Vagina (tissue), 2 donors: ENCODE measurements around the gene MR1.

ENCODE experiments used
- POLR2A ChIP-seq, 2 donors: fragments of 450-650 bp; IDR thresholded peaks; one replicate each; pipeline ENCODE4 v1.6.1; 2017; ENCODE audit warnings: antibody characterized with exemption in 2 of 2, mild to moderate bottlenecking in 2 of 2, moderate library complexity in 2 of 2
- POLR2AphosphoS5 ChIP-seq, 2 donors: sonication (generic); formaldehyde crosslinking; IDR thresholded peaks; one replicate each; pipeline ENCODE4 v1.9.0; 2017; ENCODE audit warnings: antibody characterized with exemption in 2 of 2, mild to moderate bottlenecking in 2 of 2, low read depth in 1 of 2; ENCODE audit not compliant: insufficient read depth in 1 of 2
- TF ChIP-seq, protein P1 (sequence below), 3 experiments: fragments of 450-650 bp in 2 of 3; fragments of 200-600 bp in 1 of 3; sonication (generic) in 1 of 3; IDR thresholded peaks; one replicate each; pipeline ENCODE4 v1.5.1; 2017 to 2019; ENCODE audit warnings: antibody characterized with exemption in 3 of 3, mild to moderate bottlenecking in 2 of 3, moderate library complexity in 2 of 3

DNA sequence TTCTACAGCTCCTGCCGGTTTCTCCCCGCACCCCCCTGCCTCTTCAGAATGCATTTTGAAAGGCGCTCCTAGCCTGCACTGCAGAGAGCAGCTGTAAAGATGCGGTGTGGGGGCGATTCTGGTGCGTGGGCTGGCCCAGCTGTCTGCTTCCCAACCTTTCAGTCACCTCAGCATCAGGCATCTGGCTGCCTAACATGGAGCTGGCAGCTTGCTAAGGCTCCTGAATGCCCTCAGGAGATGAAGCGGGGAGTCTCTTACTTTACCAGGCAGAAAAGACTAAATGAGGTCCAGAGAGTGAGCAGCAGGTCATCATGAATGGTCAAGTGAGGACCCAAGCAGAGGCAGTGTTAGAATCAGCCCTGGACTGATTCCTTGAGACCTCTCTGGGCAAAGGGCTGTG, 63.5 kb downstream of the MR1 start:
- TF ChIP-seq POLR2A (IDR thresholded peaks at IDR 0.05), result no peak
- TF ChIP-seq, protein P1, sequence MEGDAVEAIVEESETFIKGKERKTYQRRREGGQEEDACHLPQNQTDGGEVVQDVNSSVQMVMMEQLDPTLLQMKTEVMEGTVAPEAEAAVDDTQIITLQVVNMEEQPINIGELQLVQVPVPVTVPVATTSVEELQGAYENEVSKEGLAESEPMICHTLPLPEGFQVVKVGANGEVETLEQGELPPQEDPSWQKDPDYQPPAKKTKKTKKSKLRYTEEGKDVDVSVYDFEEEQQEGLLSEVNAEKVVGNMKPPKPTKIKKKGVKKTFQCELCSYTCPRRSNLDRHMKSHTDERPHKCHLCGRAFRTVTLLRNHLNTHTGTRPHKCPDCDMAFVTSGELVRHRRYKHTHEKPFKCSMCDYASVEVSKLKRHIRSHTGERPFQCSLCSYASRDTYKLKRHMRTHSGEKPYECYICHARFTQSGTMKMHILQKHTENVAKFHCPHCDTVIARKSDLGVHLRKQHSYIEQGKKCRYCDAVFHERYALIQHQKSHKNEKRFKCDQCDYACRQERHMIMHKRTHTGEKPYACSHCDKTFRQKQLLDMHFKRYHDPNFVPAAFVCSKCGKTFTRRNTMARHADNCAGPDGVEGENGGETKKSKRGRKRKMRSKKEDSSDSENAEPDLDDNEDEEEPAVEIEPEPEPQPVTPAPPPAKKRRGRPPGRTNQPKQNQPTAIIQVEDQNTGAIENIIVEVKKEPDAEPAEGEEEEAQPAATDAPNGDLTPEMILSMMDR (IDR thresholded peaks at IDR 0.05), result no peak
- no peak for TF ChIP-seq POLR2AphosphoS5 (IDR thresholded peaks at IDR 0.05; ENCODE audit: insufficient read depth in 1 of 2, low read depth in 1 of 2)
